ENCODE data around the gene ERC1.
"Not testable (repeated sequence)": the region's sequence is repeated elsewhere in the genome, so short reads cannot be mapped to it uniquely, and the experiment has no call there.

The ERC1 gene

DNA sequence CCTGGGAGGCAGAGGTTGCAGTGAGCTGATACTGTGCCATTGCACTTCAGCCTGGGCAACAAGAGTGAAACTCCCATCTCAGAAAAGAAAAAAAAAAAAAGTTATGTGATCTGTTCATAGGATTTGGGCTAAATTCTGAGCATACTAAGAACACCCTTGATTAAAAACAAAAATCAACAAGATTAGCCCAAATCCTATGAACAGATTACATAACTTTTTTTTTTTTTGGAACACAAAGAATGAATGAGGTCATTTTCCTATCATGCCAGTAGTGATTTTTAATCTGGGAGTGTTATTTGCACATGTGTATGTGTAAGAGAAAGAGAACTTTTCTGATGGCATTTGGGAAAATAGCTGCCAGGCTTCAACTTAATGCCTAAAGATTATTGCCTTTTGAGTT, 208.7 kb downstream of the ERC1 start:
- DNase-seq, result no peak

DNA sequence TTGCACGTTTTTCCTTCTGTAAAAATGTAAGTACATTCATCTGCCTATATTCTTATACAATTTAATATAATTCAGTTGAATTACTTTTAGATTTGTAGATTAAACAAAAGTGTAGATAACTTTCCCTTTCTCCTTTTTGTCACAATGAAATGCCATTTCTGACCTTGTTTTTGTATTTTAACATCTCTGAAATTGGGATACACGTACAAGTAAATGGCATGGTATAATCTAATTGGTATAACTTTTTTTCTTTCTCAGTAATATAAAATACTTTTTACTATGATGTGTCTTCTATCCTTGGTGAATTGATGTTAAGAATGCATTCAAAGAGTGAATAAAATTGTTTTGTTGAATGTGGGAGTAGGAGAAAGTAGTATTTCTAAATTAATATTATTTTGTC, 210.0 kb downstream of the ERC1 start:
- no peak for DNase-seq

GRCh38 chr12:1201886-1202285, 210.9 kb downstream of the ERC1 start:
- DNase-seq, result peak; percentile 14

DNA sequence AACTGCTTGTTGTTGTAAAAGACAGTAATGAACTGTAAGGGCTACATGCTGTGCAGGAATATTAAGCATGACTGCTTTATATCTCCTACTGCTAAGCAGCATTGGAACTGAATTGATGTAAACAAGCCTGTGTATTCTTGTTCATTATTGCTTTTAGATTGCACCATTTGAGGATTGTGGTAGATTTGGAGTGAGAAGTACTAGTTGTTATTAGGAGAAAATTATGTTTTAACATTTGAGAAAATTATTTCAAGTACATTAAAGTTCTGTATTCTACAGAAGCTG, 212.7 kb downstream of the ERC1 start:
- DNase-seq, result no peak

DNA sequence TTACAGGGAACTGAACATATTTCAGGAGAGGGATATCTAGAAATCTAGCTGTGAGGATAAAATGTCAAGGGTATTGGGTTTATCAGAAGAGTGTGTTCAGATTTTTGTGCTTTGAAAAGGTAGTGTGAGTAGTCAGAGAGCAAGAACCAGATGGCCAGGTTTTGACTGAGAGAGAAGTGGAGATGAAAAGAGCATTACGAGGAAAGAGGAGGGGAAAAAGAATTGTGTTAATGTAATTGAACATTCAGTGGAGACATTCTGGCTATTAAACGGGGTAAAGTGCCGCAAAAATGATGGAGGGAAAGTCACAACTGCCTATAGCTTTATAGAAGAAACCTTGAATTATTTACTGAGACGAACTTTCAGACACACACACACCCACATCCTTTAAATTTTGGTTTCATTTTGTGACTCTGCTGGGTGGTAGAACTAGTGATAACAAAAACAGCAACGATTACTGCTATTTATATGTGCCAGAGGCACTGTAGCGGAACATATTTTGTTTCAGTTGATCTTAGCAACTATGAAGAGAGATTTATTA, 213.6 kb downstream of the ERC1 start:
- DNase-seq, result no peak

DNA sequence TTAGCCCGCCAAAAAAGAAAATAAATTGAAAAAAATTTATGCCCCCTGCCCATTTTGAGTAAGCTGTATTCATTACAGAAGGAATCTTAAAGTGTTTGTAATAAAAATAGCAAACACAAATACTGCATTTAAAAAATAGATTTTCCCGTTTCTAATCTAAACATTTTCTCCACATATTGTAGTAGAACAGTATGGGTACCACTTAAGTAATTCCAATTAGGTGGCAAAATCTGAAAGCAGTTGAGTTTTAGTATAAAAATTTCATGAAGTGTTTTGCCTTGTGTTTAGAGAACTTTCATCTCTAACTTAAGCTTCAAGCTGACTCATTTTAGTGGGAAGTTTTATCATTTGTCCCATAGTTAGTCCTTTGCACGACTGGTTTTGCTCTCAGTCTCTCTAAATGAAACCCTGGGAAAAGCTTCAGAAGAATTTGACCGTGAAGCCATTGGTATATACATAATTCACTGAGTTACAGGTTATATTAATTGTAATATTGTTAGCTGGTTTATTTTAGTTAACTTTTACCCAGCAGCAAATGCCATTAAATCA, 214.6 kb downstream of the ERC1 start:
- DNase-seq, result no peak

DNA sequence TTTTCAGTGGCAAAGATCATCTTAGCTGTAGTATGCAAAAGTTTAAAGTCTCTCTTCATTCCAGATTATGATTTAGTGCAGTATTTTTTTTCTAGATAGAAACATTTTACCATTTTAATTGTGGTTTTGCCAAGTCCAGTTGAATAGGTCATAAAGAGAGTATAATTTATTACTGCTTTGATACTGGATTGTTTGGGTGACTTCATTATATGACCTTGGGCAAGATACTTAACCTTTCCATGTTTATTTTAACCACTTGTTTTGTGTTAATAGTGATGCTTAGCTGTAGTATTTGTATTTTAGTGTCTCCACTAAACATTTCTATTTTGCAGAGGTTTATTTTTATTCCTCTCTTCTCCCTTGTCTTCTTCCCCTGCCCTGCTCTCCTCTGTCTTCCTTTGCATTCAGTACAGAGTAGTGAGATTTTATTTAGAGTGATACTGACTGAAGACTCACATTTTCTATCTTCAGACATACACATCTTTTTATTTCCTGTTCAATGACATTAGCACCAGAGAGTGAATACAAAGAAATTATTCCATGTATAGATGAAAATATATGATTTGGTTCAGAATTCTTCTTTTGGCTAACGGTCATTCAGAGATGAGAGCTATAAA, 215.2 kb downstream of the ERC1 start:
- DNase-seq, result no peak

GRCh38 chr12:1207276-1207675, 216.3 kb downstream of the ERC1 start:
- DNase-seq, result no peak

- not testable (repeated sequence) for DNase-seq
Observed at GRCh38 chr12:1208719-1209118, 217.7 kb downstream of the ERC1 start.

DNA sequence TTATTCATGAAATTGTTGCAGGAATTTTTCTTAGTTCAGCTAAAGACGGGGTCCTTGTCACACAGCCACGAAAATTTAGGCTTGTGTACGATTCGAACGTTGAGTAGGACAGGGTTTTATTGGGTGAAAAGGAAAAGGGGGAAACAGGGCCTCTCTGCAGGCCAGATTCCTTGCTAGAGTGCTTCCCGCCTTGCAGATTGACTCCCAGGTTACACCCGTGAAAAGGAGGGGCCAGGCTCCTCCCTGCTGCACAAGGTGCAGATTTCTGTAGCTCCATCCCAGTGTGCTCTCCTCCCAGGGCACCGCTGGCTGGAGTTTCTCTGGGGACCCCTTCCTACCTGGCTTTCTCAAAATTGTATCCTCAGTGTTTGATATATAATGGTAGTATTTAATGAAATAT, 221.5 kb downstream of the ERC1 start:
- DNase-seq, result no peak

DNA sequence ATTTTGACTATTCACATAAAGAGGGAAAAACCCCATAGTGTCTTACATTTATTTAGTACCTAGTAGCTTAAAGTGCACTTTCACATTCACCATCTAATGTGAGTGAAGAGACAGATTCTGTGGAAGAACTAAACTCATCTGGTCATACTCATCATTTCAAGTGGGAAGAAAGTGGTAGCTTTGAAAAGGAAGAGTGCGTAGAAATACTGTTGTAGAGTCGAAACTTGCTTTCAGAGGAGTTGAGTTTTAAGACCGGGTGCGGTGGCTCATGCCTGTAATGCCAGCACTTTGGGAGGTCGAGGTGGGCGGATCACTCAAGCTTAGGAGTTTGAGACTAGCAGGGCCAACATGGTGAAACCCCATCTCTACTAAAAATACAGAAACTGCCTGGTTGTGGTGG, 222.2 kb downstream of the ERC1 start:
- no peak for DNase-seq

DNA sequence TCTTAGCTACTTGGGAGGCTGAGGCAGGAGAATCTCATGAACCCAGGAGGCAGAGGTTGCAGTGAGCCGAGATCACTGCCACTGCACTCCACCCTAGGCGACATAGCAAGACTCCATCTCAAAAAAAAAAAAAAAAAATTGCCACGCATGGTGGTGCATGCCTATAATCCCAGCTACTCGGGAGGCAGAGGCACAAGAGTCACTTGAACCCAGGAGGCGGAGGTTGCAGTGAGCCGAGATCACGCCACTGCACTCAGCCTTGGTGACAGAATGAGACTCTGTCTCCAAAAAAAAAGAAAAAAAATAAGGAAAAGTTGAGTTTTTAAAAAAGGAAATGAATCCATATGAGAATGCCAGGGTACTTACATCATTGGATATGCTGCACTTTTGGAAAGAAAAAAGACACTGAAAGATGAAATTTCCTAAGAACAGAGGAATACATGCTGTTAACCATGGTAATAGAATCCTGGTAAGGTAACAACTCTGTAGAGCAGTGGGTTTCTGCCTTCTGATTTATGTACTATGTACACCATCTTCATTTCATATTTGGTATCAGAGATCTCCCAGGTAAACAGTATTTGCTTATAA, 222.7 kb downstream of the ERC1 start:
- no peak for DNase-seq

GRCh38 chr12:1216560-1216959, 225.5 kb downstream of the ERC1 start:
- DNase-seq, result no peak

- DNase-seq, result no peak
Observed at GRCh38 chr12:1217191-1217949, 226.3 kb downstream of the ERC1 start.

GRCh38 chr12:1218369-1218768, 227.3 kb downstream of the ERC1 start:
- no peak for DNase-seq

DNA sequence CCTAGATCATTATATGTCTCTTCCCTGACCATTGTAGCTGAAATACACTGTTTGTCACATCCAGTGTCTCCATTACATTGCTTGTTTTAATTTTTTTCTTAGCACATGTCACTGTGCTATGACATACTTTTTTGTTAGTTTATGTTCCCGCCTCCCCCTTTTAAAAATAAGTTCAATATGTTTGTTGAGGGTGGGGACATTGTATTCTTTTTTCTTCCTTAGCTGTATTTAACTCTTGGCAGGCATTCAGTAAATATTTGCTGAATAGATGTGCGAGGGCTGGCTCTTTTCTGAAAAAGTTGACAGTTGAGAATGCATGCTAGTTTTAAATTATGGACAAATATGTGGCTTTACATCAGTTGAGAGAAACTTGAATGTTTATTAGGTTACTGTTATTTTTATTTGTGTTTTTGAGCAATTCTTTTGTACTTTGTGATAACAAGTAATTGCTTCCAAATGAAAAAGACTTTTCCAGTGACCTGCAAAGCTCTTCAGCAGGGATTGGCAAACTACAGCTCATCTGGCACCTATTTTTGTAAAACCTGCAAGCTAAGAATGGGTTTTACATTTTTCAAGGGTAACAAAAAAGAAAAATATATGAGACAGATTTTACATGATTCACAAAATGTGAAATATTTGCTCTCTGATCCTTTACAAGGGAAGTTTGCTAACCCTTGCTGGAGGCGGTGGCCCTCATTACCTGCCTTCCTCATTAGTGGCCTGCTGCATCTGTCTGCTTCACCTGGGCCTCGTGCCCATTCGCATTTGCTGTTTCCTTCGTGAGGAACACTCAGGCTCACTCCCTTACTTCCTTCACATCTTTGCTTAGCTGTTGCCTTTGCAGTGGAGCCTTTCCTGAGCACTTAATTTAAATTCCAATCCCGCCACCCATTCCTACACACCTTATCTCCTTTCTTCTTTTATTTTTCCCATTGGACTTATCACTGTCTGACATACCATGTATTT, 229.4 kb downstream of the ERC1 start:
- DNase-seq, result no peak

DNA sequence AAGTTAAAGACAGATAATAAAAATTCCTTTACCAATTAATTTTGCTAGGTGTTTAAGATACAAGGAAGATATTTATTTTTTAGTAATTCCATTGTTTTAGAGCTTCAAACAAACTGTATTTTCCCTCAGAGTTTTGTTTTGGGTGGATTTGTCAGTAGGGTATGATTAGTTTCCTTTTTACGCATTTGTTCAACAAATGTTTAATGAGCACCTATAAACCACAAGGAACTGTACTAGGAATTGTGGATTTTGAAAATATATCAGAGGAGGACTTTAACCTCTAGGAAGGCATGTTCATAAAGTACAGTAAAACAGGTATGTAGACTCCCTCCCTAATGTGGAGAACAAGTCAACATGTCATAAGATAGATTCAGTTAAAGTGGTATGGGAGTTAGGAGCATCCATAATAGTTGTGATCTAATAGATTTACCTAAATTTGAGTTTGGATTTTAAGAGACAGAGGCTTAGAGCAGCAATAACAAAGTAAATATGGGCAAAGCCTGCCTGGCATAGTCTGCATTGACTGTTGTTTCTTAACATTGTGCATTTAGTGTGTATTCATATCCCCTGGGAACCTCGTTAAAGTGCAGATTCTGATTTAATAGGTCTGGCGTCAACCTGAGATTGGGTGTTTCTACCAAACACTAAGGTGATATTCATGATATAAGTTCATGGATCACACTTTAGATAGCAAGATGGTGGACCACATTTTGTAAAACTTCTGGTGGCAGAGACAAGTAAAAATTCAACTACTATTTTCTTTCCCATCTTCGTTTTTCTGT, 232.0 kb downstream of the ERC1 start:
- no peak for DNase-seq

DNA sequence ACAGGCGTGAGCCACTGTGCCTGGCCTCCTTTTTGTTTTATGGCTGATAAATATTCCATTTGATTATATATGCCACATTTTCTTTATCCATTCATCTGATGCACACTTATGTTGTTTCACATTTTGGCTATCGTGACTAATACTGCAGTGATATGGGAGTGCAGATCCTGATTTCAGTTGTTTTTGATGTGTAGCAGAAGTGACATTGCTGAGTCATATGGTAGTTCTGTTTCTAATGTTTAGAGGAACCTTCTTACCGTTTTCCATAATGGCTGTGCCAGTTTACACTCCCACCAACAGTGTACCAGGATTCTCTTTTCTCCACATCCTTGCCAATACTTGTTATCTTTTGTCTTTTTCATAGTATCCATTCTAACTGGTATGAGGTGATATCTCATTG, 235.9 kb downstream of the ERC1 start:
- DNase-seq, result no peak

- no peak for DNase-seq
Observed at GRCh38 chr12:1234073-1234472, 243.1 kb downstream of the ERC1 start.

DNA sequence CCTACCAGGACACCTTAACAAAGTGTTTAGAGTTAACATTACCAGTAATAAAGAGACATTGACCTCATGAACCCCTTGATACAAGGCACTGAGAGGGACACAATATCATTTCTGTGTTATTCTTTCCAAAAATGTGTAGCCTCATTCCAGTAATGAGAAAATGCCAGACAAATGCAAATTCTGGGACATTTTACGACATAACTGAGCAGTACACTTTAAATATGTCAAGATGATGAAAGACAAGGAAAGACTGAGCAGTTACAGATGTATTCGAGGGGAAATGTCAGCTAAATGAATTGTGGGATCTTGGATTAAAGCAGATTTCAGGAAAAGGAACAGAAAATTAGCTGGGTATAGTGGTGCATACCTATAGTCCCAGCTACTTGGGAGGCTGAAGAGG, 255.6 kb downstream of the ERC1 start:
- no peak for DNase-seq

- no peak for DNase-seq
Observed at GRCh38 chr12:1250641-1251040, 259.6 kb downstream of the ERC1 start.

- DNase-seq, result no peak
Observed at GRCh38 chr12:1252758-1253157, 261.7 kb downstream of the ERC1 start.
